Stimulated activated CD4-positive, alpha-beta T cell treated with anti-CD3 and anti-CD28 coated beads, Interleukin-4, amount 100 ng/mL, for 1 hour (primary cell): Measurements from ENCODE around the gene RAD51AP1.
"Not testable (repeated sequence)": the region's sequence is repeated elsewhere in the genome, so short reads cannot be mapped to it uniquely, and the experiment has no call there.

Experiments
- DNase-seq: peaks from one replicate; pipeline ENCODE4 v3.0.0-alpha.2; 2020

RAD51AP1 gene, protein sequence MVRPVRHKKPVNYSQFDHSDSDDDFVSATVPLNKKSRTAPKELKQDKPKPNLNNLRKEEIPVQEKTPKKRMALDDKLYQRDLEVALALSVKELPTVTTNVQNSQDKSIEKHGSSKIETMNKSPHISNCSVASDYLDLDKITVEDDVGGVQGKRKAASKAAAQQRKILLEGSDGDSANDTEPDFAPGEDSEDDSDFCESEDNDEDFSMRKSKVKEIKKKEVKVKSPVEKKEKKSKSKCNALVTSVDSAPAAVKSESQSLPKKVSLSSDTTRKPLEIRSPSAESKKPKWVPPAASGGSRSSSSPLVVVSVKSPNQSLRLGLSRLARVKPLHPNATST

GRCh38 chr12:4538207-4539160, at the start of gene RAD51AP1:
RAD51AP1 (plus strand) TSS chr12:4538890; CDS start chr12:4538940, 50 bp downstream.
- DNase-seq = peak; percentile 91

- DNase-seq = no peak
Observed at GRCh38 chr12:4489556-4489955, 49.1 kb upstream of the RAD51AP1 start.

- DNase-seq = no peak
Observed at GRCh38 chr12:4490973-4491372, 47.7 kb upstream of the RAD51AP1 start.

DNA sequence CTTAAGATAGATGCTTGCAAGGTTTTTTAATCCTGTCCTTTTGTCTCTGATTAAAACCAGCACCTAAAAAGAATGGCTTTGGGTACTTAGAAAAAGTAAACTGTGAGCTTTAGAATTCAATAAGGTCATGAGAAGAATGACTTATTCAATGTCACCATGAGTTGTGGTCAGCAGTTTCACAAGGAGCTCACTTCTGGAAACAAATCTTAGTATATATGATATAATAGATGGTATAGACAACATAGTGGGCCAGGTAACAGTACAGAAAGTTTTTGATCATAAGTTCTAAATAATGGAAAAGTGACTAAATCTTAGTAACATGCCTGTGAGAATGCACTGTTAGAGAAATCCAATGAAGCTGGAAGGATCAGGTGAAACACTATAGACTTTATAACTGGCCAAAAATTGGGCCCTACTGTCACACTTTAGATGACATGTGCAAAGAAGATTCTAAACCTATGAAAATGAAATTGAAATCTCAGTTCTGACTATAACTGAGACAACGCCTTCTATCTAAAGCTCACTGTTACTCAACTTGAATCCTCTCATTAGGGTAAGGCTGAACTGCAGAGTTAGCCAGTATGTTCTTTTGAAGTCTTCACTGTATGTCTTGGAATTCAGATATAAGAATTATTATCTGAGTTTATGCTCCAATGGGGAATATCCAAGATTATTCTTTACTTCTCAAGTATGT, 42.4 kb upstream of the RAD51AP1 start:
- DNase-seq = no peak

- DNase-seq = no peak
Observed at GRCh38 chr12:4499186-4499585, 39.5 kb upstream of the RAD51AP1 start.

GRCh38 chr12:4505376-4505986, 33.2 kb upstream of the RAD51AP1 start:
- no peak for DNase-seq

DNA sequence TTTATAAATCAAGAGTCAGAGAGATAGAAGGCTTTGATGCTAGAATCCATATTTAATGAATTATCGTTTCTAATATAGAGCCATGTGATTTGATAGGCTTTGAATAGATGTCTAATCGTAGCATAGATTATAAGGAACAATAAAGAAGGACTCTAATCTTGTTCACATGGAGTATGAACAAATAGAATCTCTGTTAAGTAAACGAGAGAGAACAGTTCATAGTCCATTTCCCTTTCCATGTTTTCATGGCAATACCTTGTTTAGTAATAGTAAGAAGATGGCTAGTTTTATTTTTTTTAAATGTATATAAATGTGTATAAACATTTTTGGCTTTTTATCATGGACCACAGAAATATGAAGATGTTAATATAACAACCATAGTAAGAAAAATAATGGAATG, 32.3 kb upstream of the RAD51AP1 start:
- DNase-seq = no peak

GRCh38 chr12:4506870-4507269, 31.8 kb upstream of the RAD51AP1 start:
- no peak for DNase-seq

- not testable (repeated sequence) for DNase-seq
Observed at GRCh38 chr12:4508503-4508902, 30.2 kb upstream of the RAD51AP1 start.

GRCh38 chr12:4509269-4509668, 29.4 kb upstream of the RAD51AP1 start:
- DNase-seq = not testable (repeated sequence)

- no peak for DNase-seq
Observed at GRCh38 chr12:4518106-4518728, 20.5 kb upstream of the RAD51AP1 start.

- DNase-seq = not testable (repeated sequence)
Observed at GRCh38 chr12:4523443-4523842, 15.2 kb upstream of the RAD51AP1 start.

GRCh38 chr12:4526923-4527546, 11.7 kb upstream of the RAD51AP1 start:
- no peak for DNase-seq

- no peak for DNase-seq
Observed at GRCh38 chr12:4530160-4530559, 8.5 kb upstream of the RAD51AP1 start.

- no peak for DNase-seq
Observed at GRCh38 chr12:4530982-4531586, 7.6 kb upstream of the RAD51AP1 start.

DNA sequence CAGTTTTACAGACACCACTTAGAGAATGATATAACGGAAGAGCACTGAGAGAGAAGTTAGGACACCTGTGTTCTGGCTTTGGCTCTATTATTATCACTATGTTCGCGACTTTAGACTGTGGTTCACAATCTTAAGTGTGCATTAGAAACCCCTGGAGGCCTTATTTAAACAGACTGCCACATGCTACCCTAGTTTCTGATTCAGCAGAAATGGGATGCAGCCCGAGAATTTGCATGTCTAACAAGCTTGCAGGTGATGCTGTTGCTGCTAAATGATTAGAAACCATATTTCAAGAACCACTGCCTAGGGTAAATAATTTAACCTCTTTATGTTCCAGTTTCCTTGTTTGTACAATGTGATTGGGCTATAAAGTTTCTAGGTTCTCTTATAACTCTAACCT, 3.6 kb upstream of the RAD51AP1 start:
- DNase-seq = no peak

GRCh38 chr12:4535871-4536270, 2.8 kb upstream of the RAD51AP1 start:
- no peak for DNase-seq

DNA sequence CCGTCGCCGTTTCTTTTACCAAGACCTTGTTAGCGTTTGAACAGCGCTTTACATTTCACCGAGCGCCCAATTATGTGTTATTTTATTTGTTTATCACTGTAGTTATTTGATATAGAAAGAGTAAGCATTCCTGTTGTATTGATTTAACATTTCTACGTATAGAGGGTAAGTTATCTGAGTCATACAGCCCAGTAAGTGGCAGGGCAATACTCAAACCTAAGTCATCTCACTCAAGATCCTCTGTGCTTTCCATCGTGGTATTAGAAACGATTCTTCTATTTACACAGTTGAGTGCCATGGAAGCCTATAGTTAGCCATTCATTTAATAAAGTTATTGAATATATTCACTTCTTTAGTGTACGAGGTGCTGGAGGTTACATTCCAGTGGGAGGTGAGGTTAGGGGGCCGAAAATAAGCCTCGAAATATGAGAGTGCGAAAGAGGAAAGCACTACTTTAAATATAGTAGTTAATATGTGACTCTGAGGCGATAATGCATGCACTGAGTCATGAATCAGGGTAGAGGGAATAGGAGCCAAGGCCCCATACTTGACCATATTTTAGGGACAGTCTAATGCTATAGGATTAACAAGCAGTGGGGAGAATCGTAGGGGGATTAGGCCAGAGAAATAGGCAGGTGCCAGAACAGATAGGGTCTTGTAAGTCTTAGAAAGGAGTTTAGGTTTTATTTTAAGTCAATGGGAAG, 629 bp downstream of the RAD51AP1 start:
- no peak for DNase-seq

DNA sequence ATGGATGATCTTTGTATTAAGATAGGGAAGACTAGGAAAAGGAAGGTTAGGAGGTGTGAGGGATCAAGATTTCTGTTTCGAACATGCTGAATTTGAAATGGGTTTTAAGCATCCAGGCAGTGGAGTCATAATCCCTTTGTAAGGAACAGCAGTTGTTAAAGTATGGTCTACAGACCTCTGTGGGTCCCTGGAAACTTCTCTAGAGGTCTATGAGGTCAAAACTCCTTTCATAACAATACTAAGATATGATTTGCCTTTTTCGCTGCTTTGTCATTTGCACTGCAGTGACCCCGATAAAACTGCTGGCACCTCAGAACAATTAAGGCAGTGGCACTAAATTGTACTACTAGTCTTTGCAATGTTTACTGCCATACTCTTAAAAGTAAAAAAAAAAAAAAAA, 1.5 kb downstream of the RAD51AP1 start:
- DNase-seq = no peak

DNA sequence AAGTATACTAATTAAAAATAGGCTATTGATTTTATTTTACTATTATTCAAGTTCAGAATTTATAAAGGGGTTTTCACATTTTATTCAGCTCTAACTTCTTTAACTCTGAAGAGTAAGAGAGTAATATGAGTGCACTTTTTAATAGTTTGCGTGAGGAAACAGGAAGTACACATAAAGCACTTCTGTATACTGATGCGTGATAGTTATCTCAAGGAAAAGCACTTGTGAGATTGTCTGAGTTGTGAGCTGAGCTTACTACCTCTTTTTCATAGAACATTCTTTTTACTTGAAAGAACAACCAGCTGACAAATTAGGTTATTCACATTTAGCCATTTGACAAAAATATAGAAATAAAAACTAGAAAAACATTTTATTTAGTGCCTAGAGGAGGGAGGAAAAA, 1.9 kb downstream of the RAD51AP1 start:
- no peak for DNase-seq

- no peak for DNase-seq
Observed at GRCh38 chr12:4545195-4545594, 6.5 kb downstream of the RAD51AP1 start.
